ENCODE results near the gene DHRS9.
A peak's percentile ranks its signal among the peaks of the same experiment; 100 is the strongest.
"Not testable (repeated sequence)": the region's sequence is repeated elsewhere in the genome, so short reads cannot be mapped to it uniquely, and the experiment has no call there.

The DHRS9 gene

DNA sequence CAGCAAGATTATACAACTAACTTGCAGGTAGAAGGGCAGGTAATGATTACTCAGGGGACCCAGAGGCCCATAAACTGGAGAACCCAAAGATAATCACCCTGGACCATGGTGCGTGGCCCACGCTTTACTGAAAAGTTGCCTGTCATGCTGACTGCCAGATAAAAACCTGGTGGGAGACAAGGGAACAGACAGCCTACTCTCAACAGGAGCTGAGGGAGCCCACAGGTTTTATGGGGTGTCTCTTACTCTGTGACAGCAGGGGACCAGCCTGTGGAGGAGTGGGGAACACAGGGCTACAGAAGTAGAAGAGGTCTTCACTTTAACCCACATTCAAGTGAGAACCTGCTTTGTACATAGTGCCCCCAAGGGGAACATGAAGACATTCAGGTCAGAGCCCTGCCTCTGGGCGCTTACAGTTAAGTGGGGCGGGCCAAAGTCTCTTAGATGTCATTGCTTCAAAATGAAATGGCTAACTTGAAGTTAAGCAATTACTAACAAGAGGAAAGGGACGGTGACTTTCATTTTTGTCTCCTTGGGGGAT, 60.4 kb downstream of the DHRS9 start:
- Histone ChIP-seq H3K27me3 (no peaks in the 10 kb centered on the region), H3K36me3 (no peaks in the 10 kb centered on the region), H3K4me3 (ENCODE audit: low read depth in 1 of 2, low read length in 1 of 2) (no peak overlapping the region), H3K4me1 (ENCODE audit: control insufficient read depth in 1 of 2, insufficient read depth in 1 of 2, low read depth in 1 of 2, low read length in 1 of 2) (peaks cover 0 to 3% of the 10 kb centered on the region in 2 experiments), H3K9me3 (no peaks in the 10 kb centered on the region), H3K27ac (no peak overlapping the region)
- TF ChIP-seq, protein P1, sequence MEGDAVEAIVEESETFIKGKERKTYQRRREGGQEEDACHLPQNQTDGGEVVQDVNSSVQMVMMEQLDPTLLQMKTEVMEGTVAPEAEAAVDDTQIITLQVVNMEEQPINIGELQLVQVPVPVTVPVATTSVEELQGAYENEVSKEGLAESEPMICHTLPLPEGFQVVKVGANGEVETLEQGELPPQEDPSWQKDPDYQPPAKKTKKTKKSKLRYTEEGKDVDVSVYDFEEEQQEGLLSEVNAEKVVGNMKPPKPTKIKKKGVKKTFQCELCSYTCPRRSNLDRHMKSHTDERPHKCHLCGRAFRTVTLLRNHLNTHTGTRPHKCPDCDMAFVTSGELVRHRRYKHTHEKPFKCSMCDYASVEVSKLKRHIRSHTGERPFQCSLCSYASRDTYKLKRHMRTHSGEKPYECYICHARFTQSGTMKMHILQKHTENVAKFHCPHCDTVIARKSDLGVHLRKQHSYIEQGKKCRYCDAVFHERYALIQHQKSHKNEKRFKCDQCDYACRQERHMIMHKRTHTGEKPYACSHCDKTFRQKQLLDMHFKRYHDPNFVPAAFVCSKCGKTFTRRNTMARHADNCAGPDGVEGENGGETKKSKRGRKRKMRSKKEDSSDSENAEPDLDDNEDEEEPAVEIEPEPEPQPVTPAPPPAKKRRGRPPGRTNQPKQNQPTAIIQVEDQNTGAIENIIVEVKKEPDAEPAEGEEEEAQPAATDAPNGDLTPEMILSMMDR (IDR thresholded peaks at IDR 0.05): no peak

DNA sequence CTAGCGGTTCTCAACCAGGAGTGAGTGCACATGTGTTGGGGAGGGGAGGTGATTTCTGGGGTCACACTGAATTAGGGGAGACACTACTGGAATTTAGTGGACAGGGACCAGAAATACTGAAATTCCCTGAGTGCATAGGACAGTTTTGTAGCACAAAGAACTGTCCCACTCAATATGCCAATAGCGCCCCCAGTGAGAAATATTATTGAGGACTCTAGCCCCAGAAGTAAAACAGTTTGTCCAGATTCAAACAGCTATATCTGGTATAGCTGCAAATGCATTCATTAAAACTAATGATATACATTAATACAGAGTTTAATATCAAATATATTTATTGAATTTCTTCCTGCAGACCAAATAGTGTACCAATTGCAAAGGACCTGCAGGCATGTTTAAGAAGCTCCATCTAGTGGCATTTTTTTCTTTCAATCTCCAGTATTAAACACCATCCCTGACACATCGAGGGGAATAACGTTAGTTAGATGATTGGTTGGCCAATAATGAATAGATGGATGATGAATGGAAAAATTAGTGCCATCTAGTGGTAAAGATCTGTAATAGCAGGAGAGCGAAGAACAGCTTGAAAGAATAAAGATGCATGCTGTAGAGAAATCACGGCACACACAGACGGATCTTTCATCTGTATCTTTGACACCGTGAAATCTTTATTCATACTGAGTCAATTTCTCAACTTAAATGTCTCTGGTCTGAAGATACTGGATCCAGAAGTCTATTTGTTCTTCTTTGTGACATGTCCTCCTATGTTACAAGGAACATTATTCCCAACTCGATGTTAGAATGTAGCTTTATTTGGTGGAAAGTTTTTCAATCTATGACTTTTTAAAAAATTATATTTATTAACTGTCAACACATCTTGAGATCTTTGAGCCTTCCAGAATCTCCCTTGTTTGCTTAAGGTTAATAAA, 62.5 kb downstream of the DHRS9 start:
- H3K36me3 ChIP-seq: no peaks in the 10 kb centered on the region
- no peak overlapping the region for H3K4me3 ChIP-seq (ENCODE audit: low read depth in 1 of 2, low read length in 1 of 2)
- TF ChIP-seq, protein P1 (IDR thresholded peaks at IDR 0.05): peak; percentile 88
- H3K9me3 ChIP-seq: no peaks in the 10 kb centered on the region
- H3K27me3 ChIP-seq: no peaks in the 10 kb centered on the region
- peaks cover 0 to 3% of the 10 kb centered on the region in 2 experiments for H3K4me1 ChIP-seq (ENCODE audit: control insufficient read depth in 1 of 2, insufficient read depth in 1 of 2, low read depth in 1 of 2, low read length in 1 of 2)
- H3K27ac ChIP-seq: no peak overlapping the region

DNA sequence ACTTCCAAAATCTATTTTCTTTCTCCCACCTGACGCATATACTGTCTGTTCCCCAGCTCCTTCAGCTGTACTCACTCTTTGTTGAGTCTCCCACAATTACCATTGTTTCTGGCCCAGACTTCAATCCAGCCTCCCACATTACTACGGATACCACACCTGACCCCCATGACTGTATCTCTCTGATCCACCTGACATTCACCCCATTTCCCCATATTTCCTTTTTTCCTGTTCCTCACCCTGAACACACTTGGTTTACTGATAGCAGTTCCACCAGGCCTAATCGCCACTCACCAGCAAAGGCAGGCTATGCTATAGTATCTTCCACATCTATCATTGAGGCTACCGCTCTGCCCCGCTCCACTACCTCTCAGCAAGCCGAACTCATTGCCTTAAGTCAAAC, 64.9 kb downstream of the DHRS9 start:
- not testable (repeated sequence) for H3K9me3 ChIP-seq; H3K27me3 ChIP-seq; H3K27ac ChIP-seq; H3K36me3 ChIP-seq; H3K4me3 ChIP-seq (ENCODE audit: low read depth in 1 of 2, low read length in 1 of 2); H3K4me1 ChIP-seq (ENCODE audit: control insufficient read depth in 1 of 2, insufficient read depth in 1 of 2, low read depth in 1 of 2, low read length in 1 of 2)

DNA sequence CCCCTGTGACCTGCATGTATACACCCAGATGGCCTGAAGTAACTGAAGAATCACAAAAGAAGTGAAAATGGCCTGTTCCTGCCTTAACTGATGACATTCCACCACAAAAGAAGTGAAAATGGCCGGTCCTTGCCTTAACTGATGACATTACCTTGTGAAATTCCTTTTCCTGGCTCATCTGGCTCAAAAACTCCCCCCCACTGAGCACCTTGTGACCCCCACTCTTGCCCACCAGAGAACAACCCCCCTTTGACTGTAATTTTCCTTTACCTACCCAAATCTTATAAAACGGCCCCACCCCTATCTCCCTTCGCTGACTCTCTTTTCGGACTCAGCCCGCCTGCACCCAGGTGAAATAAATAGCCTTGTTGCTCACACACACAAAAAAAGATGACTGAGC, 67.1 kb downstream of the DHRS9 start:
- H3K9me3 ChIP-seq; H3K27me3 ChIP-seq; H3K4me1 ChIP-seq (ENCODE audit: control insufficient read depth in 1 of 2, insufficient read depth in 1 of 2, low read depth in 1 of 2, low read length in 1 of 2): not testable (repeated sequence)

DNA sequence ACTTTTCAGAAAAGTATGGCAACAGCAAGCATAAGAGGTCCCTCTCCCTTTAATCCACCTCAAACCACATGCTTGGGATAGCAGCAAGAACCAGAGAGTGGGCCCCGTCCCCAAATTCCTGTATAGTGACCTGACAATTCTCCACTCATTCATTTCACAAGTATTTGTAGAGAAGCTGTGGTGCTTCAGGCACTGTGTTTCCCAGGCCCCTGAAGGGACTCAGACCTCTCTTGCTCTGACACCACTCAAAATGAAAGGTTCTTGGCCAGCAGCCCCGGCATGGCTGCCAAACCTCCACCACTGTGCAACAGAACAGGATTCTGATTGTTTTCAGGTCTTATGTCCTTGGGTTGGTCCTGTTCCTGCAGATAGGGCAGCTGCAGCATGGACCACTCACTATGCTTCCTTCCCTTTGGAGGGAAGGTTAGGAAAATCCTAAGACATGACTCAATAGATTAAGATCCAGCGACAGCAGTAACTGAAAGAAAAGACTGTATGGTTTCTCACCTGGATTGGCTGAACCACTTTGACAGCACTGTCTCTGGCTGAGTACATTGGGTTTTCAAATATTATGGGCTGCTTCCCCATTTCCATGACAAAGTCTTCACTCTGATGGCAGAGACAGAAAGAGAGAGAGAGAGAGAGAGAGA, 67.6 kb downstream of the DHRS9 start:
- Histone ChIP-seq H3K9me3 (no peaks in the 10 kb centered on the region), H3K4me1 (ENCODE audit: control insufficient read depth in 1 of 2, insufficient read depth in 1 of 2, low read depth in 1 of 2, low read length in 1 of 2) (no peaks in the 10 kb centered on the region), H3K27me3 (no peaks in the 10 kb centered on the region), H3K36me3 (no peaks in the 10 kb centered on the region), H3K27ac (no peak overlapping the region), H3K4me3 (ENCODE audit: low read depth in 1 of 2, low read length in 1 of 2) (no peak overlapping the region)
- TF ChIP-seq, protein P1 (IDR thresholded peaks at IDR 0.05): no peak

More for the DNA sequence above, 67.1 kb downstream of the DHRS9 start:
- H3K4me3 ChIP-seq (ENCODE audit: low read depth in 1 of 2, low read length in 1 of 2); H3K36me3 ChIP-seq; H3K27ac ChIP-seq: not testable (repeated sequence)

DNA sequence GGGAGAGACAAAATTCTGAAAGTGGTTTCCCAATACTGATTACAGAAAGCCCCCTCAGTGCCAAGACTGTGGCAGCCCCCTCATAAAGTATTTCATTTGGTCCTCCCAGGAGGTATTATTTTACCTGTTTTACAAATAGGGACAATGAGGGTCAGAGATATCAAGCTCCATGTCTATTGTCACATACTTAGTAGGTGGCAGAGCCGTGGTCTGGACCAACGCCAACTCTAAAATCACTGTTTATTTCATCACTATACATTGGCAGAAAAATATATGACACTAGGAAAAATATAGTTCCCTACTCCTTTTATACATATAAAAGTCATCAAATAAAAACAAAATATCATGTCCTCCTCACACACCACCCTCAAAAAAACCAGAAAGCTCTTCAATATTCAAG, 68.6 kb downstream of the DHRS9 start:
- no peaks in the 10 kb centered on the region for H3K36me3 ChIP-seq
- TF ChIP-seq, protein P1 (IDR thresholded peaks at IDR 0.05): no peak
- H3K4me1 ChIP-seq (ENCODE audit: control insufficient read depth in 1 of 2, insufficient read depth in 1 of 2, low read depth in 1 of 2, low read length in 1 of 2): no peaks in the 10 kb centered on the region
- no peak overlapping the region for H3K4me3 ChIP-seq (ENCODE audit: low read depth in 1 of 2, low read length in 1 of 2)
- H3K27ac ChIP-seq: no peak overlapping the region
- no peaks in the 10 kb centered on the region for H3K27me3 ChIP-seq
- H3K9me3 ChIP-seq: no peaks in the 10 kb centered on the region
